DND-41 (cell line): Measurements from ENCODE around the gene TCL1B.

Source experiments
- CTCF ChIP-seq: IDR thresholded peaks from 2 replicates; pipeline ENCODE4 v1.5.1; 2012; ENCODE audit warnings: borderline replicate concordance, low read length, moderate library complexity, mild to moderate bottlenecking; ENCODE audit not compliant: poor library complexity, severe bottlenecking; ENCODE audit errors: extremely low read depth
- EZH2 ChIP-seq: IDR thresholded peaks from 3 replicates; pipeline ENCODE4 v1.6.1; 2012; ENCODE audit warnings: borderline replicate concordance, low read depth, mild to moderate bottlenecking, moderate library complexity, low read length, inconsistent platforms; ENCODE audit not compliant: severe bottlenecking

- TF ChIP-seq CTCF (no peak), EZH2 (no peak)
These were observed 5.4 kb downstream of the TCL1B start for GRCh38 chr14:95691591-95691990.
